Neutrophil (primary cell): ENCODE measurements around the gene PARD6B.

Experiments used
- H3K27ac ChIP-seq: fragments of 200-600 bp; sonication (generic); 2 replicates; pipeline ENCODE4 v1.5.1; 2016; ENCODE audit warnings: mild to moderate bottlenecking, moderate library complexity
- H3K27me3 ChIP-seq: fragments of 200-600 bp; sonication (generic); 2 replicates; pipeline ENCODE4 v1.6.0; 2016; ENCODE audit warnings: mild to moderate bottlenecking
- H3K36me3 ChIP-seq: fragments of 200-600 bp; sonication (generic); 2 replicates; pipeline ENCODE4 v1.5.1; 2017
- H3K4me1 ChIP-seq, 2 experiments: fragments of 200-600 bp in 1 of 2; sonication (generic) in 1 of 2; 1 replicate in 1 of 2; 2 replicates in 1 of 2; pipeline versions ENCODE4 v1.5.1 to v1.6.1; 2013 to 2016; ENCODE audit warnings: low read depth in 1 of 2, low read length in 1 of 2, mild to moderate bottlenecking in 1 of 2, moderate library complexity in 1 of 2; ENCODE audit not compliant: control insufficient read depth in 1 of 2, insufficient read depth in 1 of 2
- H3K4me3 ChIP-seq, 2 experiments: fragments of 200-600 bp in 1 of 2; sonication (generic) in 1 of 2; 1 replicate in 1 of 2; 2 replicates in 1 of 2; pipeline ENCODE4 v1.5.1; 2013 to 2016; ENCODE audit warnings: low read depth in 1 of 2, low read length in 1 of 2, mild to moderate bottlenecking in 1 of 2, moderate library complexity in 1 of 2
- H3K9me3 ChIP-seq: fragments of 200-600 bp; sonication (generic); 2 replicates; pipeline ENCODE4 v1.5.1; 2016
- CTCF ChIP-seq: fragments of 200-600 bp; sonication (generic); IDR thresholded peaks from 2 replicates; pipeline ENCODE4 v1.5.1; 2016; ENCODE audit warnings: antibody characterized with exemption

The PARD6B gene

GRCh38 chr20:50733644-50734349 lies 2.4 kb downstream of the PARD6B start:
- peaks cover 23 to 32% of the 10 kb centered on the region in 2 experiments for H3K4me1 ChIP-seq
- peaks cover 10% of the 10 kb centered on the region for H3K36me3 ChIP-seq
- no peaks in the 10 kb centered on the region for H3K9me3 ChIP-seq
- H3K27me3 ChIP-seq, result no peaks in the 10 kb centered on the region
- no peak overlapping the region for H3K4me3 ChIP-seq
- H3K27ac ChIP-seq, result no peak overlapping the region
- no peak for TF ChIP-seq CTCF

GRCh38 chr20:50734730-50735679 lies 3.6 kb downstream of the PARD6B start:
- Histone ChIP-seq H3K9me3 (no peaks in the 10 kb centered on the region), H3K4me3 (no peak overlapping the region), H3K27ac (no peak overlapping the region), H3K36me3 (peaks cover 10% of the 10 kb centered on the region), H3K4me1 (peaks cover 20 to 22% of the 10 kb centered on the region in 2 experiments), H3K27me3 (no peaks in the 10 kb centered on the region)
- no peak for TF ChIP-seq CTCF

- H3K27ac ChIP-seq, result no peak overlapping the region
- no peak for TF ChIP-seq CTCF
- peaks cover 14 to 15% of the 10 kb centered on the region in 2 experiments for H3K4me1 ChIP-seq
- no peak overlapping the region for H3K4me3 ChIP-seq
- H3K27me3 ChIP-seq, result no peaks in the 10 kb centered on the region
- peaks cover 10% of the 10 kb centered on the region for H3K36me3 ChIP-seq
- no peaks in the 10 kb centered on the region for H3K9me3 ChIP-seq
Measured at GRCh38 chr20:50735813-50736212, 4.4 kb downstream of the PARD6B start.

GRCh38 chr20:50737352-50737751 lies 6.0 kb downstream of the PARD6B start:
- Histone ChIP-seq H3K27me3 (no peaks in the 10 kb centered on the region), H3K36me3 (peaks cover 17% of the 10 kb centered on the region), H3K9me3 (no peaks in the 10 kb centered on the region), H3K4me1 (peaks cover 5 to 8% of the 10 kb centered on the region in 2 experiments), H3K4me3 (no peak overlapping the region), H3K27ac (no peak overlapping the region)
- no peak for TF ChIP-seq CTCF

GRCh38 chr20:50743087-50743486 lies 11.7 kb downstream of the PARD6B start:
- H3K27ac ChIP-seq, result no peak overlapping the region
- TF ChIP-seq CTCF, result no peak
- peaks cover 16% of the 10 kb centered on the region for H3K36me3 ChIP-seq
- no peak overlapping the region for H3K4me3 ChIP-seq
- peaks cover 0 to 5% of the 10 kb centered on the region in 2 experiments for H3K4me1 ChIP-seq
- no peaks in the 10 kb centered on the region for H3K27me3 ChIP-seq
- no peaks in the 10 kb centered on the region for H3K9me3 ChIP-seq
